GM23338 (cell line): ENCODE measurements around the gene CEBPB. TPM values are rescaled to one million over a fixed set of nuclear protein-coding genes. Genes with fewer than 3 reads are reported as not detected.

ENCODE experiments used
- ATAC-seq: fragments of 200-7000 bp; cut with Tn5 transposase; 3 replicates; pipeline ENCODE4 v1.9.1; 2020
- DNase-seq: peaks from one replicate; pipeline ENCODE4 v3.0.0-alpha.2; 2015; ENCODE audit warnings: low spot score
- H2AFZ ChIP-seq: fragments of 200-600 bp; sonication (generic); 2 replicates; pipeline ENCODE4 v1.8.0; 2016; ENCODE audit warnings: antibody characterized with exemption, mild to moderate bottlenecking, moderate library complexity
- H3F3A ChIP-seq: fragments of 200-600 bp; sonication (generic); replicated peaks from 2 replicates; pipeline ENCODE4 v1.8.0; 2017; ENCODE audit warnings: antibody characterized with exemption, mixed run types, low read depth
- H3K27ac ChIP-seq: fragments of 200-600 bp; sonication (generic); 2 replicates; pipeline ENCODE4 v1.6.1; 2016; ENCODE audit warnings: low read depth
- H3K27me3 ChIP-seq: fragments of 200-600 bp; sonication (generic); 2 replicates; pipeline ENCODE4 v1.8.0; 2016; ENCODE audit warnings: mild to moderate bottlenecking, mixed run types, moderate library complexity; ENCODE audit not compliant: insufficient read depth
- H3K36me3 ChIP-seq: fragments of 200-600 bp; sonication (generic); 2 replicates; pipeline ENCODE4 v1.8.0; 2016; ENCODE audit warnings: mild to moderate bottlenecking; ENCODE audit not compliant: insufficient read depth
- H3K4me1 ChIP-seq: fragments of 200-600 bp; sonication (generic); 2 replicates; pipeline ENCODE4 v1.8.0; 2016; ENCODE audit warnings: mild to moderate bottlenecking, moderate library complexity; ENCODE audit not compliant: insufficient read depth
- H3K4me2 ChIP-seq: fragments of 200-600 bp; sonication (generic); 2 replicates; pipeline ENCODE4 v1.7.1; 2017; ENCODE audit warnings: mixed run types
- H3K4me3 ChIP-seq: fragments of 200-600 bp; sonication (generic); 2 replicates; pipeline ENCODE4 v1.6.1; 2016; ENCODE audit warnings: mixed run types
- H3K79me2 ChIP-seq: fragments of 200-600 bp; sonication (generic); replicated peaks from 2 replicates; pipeline ENCODE4 v1.8.0; 2017; ENCODE audit warnings: mild to moderate bottlenecking; ENCODE audit not compliant: insufficient read depth
- H3K9me2 ChIP-seq: fragments of 200-600 bp; sonication (generic); 2 replicates; pipeline ENCODE4 v1.8.0; 2017; ENCODE audit not compliant: insufficient read depth
- H4K20me1 ChIP-seq: fragments of 200-600 bp; sonication (generic); replicated peaks from 2 replicates; pipeline ENCODE4 v1.8.0; 2017; ENCODE audit warnings: mild to moderate bottlenecking; ENCODE audit not compliant: insufficient read depth
- H3K27ac Mint-ChIP-seq: 2 replicates; pipeline ENCODE4 v1.8.0; 2020; ENCODE audit warnings: inconsistent platforms, mild to moderate bottlenecking, moderate library complexity, mixed read lengths
- H3K27me3 Mint-ChIP-seq: 3 replicates; pipeline ENCODE4 v1.8.0; 2022; ENCODE audit warnings: low read depth, mild to moderate bottlenecking, moderate library complexity, mixed read lengths, inconsistent platforms; ENCODE audit not compliant: insufficient read depth, poor library complexity
- H3K36me3 Mint-ChIP-seq: 3 replicates; pipeline ENCODE4 v1.8.0; 2021; ENCODE audit warnings: low read depth, mild to moderate bottlenecking, inconsistent platforms, moderate library complexity, mixed read lengths
- H3K4me1 Mint-ChIP-seq: 3 replicates; pipeline ENCODE4 v1.8.0; 2020; ENCODE audit warnings: mild to moderate bottlenecking, inconsistent platforms, mixed read lengths
- H3K4me3 Mint-ChIP-seq: 3 replicates; pipeline ENCODE4 v1.8.0; 2021; ENCODE audit warnings: moderate library complexity, mild to moderate bottlenecking, inconsistent platforms, mixed read lengths
- H3K9me3 Mint-ChIP-seq: 3 replicates; pipeline ENCODE4 v1.8.0; 2020; ENCODE audit warnings: moderate library complexity, mild to moderate bottlenecking, inconsistent platforms, mixed read lengths
- CREB1 ChIP-seq: fragments of 250-450 bp; sonication (Bioruptor Pico); IDR thresholded peaks from 2 replicates; pipeline ENCODE4 v1.5.0; 2020; ENCODE audit warnings: low read depth, mild to moderate bottlenecking, moderate library complexity
- CTCF ChIP-seq, 2 experiments: fragments of 200-600 bp in 1 of 2; sonication (generic) in 1 of 2; conservative IDR thresholded peaks; 2 replicates each; pipeline versions ENCODE4 v1.5.1 to v1.6.1; 2016 to 2017; ENCODE audit warnings: antibody characterized with exemption in 2 of 2, low read depth in 2 of 2, mild to moderate bottlenecking in 2 of 2, moderate library complexity in 1 of 2
- ETS1 ChIP-seq: IDR thresholded peaks from 2 replicates; pipeline ENCODE4 v1.6.1; 2016; ENCODE audit warnings: antibody characterized with exemption
- EZH2 ChIP-seq: fragments of 200-600 bp; sonication (generic); IDR thresholded peaks from one replicate; pipeline ENCODE4 v1.8.0; 2017; ENCODE audit warnings: antibody characterized with exemption, mild to moderate bottlenecking, low read depth; ENCODE audit not compliant: unreplicated experiment
- NANOG ChIP-seq: IDR thresholded peaks from 2 replicates; pipeline ENCODE4 v1.6.1; 2016; ENCODE audit warnings: antibody characterized with exemption, borderline replicate concordance
- POLR2AphosphoS5 ChIP-seq: IDR thresholded peaks from 2 replicates; pipeline ENCODE4 v1.6.1; 2016; ENCODE audit warnings: antibody characterized with exemption, low read depth
- STAT1 ChIP-seq: IDR thresholded peaks from one replicate; pipeline ENCODE4 v1.6.1; 2016; ENCODE audit warnings: antibody characterized with exemption; ENCODE audit not compliant: unreplicated experiment
- ZNF114 ChIP-seq: fragments of 250-450 bp; sonication (Bioruptor Pico); IDR thresholded peaks from 2 replicates; pipeline ENCODE4 v1.5.0; 2020; ENCODE audit warnings: mild to moderate bottlenecking, moderate library complexity
- ZNF462 ChIP-seq: fragments of 250-450 bp; sonication (Bioruptor Pico); IDR thresholded peaks from 2 replicates; pipeline ENCODE4 v1.5.0; 2020; ENCODE audit warnings: mild to moderate bottlenecking, moderate library complexity
- polyA plus RNA-seq: library from polyadenylated mRNA; unstranded; fragments of >200 nt; fragmentation: Nextera tagmentation; extraction: Ambion mirVana; gene quantifications from 2 replicates; pipeline ENCODE4 v1.2.1, GENCODE V29; 2016
- total RNA-seq: library from RNA; depleted of rRNA; stranded (reverse); fragments of >200 nt; shearing (Covaris generic); gene quantifications from 2 replicates; pipeline ENCODE4 v1.2.3, GENCODE V29; 2014

CEBPB gene
- total and polyA plus RNA-seq, 2 experiments from 2014 or later, result 20.6 to 25.4 TPM

GRCh38 chr20:50240092-50240491 lies 49.5 kb downstream of the CEBPB start (continued):
- TF ChIP-seq ZNF462 (CRISPR knock-in tag) (no peak), EZH2 (no peak), STAT1 (no peak)

- no peaks in the 10 kb centered on the region for H3K36me3 ChIP-seq
- Mint-ChIP-seq H3K27ac (no peak overlapping the region), H3K27me3 (peaks cover 11% of the 10 kb centered on the region), H3K36me3 (no peaks in the 10 kb centered on the region), H3K9me3 (no peaks in the 10 kb centered on the region), H3K4me3 (no peak overlapping the region), H3K4me1 (peaks cover 3% of the 10 kb centered on the region; the same call in 2 of the 3 replicates)
- no peaks in the 10 kb centered on the region for H3K9me2 ChIP-seq
- H3K27me3 ChIP-seq, result no peaks in the 10 kb centered on the region
- no peak overlapping the region for H3K27ac ChIP-seq
- no peak overlapping the region for H3K4me3 ChIP-seq
- no peak for ATAC-seq
- no peaks in the 10 kb centered on the region for H3K4me1 ChIP-seq
- H3K79me2 ChIP-seq, result no peaks in the 10 kb centered on the region
- H2AFZ ChIP-seq, result no peak overlapping the region
- H3F3A ChIP-seq, result no peaks in the 10 kb centered on the region
- no peak overlapping the region for H3K4me2 ChIP-seq
- H4K20me1 ChIP-seq, result no peaks in the 10 kb centered on the region
- no peak for DNase-seq
- no peak for TF ChIP-seq NANOG
- no peak for TF ChIP-seq ZNF114 (CRISPR knock-in tag)
- TF ChIP-seq CREB1 (CRISPR knock-in tag), result no peak
- TF ChIP-seq EZH2, result no peak
- TF ChIP-seq CTCF (conservative IDR thresholded peaks at IDR 0.05; ENCODE audit: low read depth in 2 of 2), result no peak
- no peak for TF ChIP-seq ETS1
- no peak for TF ChIP-seq POLR2AphosphoS5
Measured at GRCh38 chr20:50242178-50242514, 51.5 kb downstream of the CEBPB start.
